GM19239 (cell line): ENCODE results near the gene SPDYE17.
A peak's percentile ranks its signal among the peaks of the same experiment; 100 is the strongest.
"Not testable (repeated sequence)": the region's sequence is repeated elsewhere in the genome, so short reads cannot be mapped to it uniquely, and the experiment has no call there.

ENCODE experiments used
- DNase-seq: peaks from one replicate; pipeline ENCODE4 v3.0.0; 2011; ENCODE audit warnings: low spot score; ENCODE audit not compliant: insufficient read length
- FAIRE-seq: peaks from 2 replicates; lab custom pipeline; 2011; peaks lifted over from hg19 to GRCh38; lab: Jason Lieb, UNC

SPDYE17 gene

GRCh38 chr7:76999474-77000107 is 32.6 kb downstream of the SPDYE17 start:
- not testable (repeated sequence) for FAIRE-seq, DNase-seq

- not testable (repeated sequence) for DNase-seq
- peak; percentile 65 for FAIRE-seq
These were observed 33.3 kb downstream of the SPDYE17 start for GRCh38 chr7:76998764-76999450.

GRCh38 chr7:76998285-76998589 is 33.9 kb downstream of the SPDYE17 start:
- FAIRE-seq = no peak
- DNase-seq = no peak

- no peak for DNase-seq
- FAIRE-seq = no peak
These were observed 34.5 kb downstream of the SPDYE17 start for GRCh38 chr7:76997381-76998284.

- FAIRE-seq = peak; percentile 33
- not testable (repeated sequence) for DNase-seq
These were observed 35.2 kb downstream of the SPDYE17 start for GRCh38 chr7:76996932-76997331.

- DNase-seq, FAIRE-seq: not testable (repeated sequence)
These were observed 37.9 kb downstream of the SPDYE17 start for GRCh38 chr7:76994286-76994685.

GRCh38 chr7:76993831-76994230 is 38.3 kb downstream of the SPDYE17 start:
- not testable (repeated sequence) for DNase-seq, FAIRE-seq

- not testable (repeated sequence) for FAIRE-seq, DNase-seq
These were observed 39.3 kb downstream of the SPDYE17 start for GRCh38 chr7:76992871-76993270.

GRCh38 chr7:76992204-76992603 is 40.0 kb downstream of the SPDYE17 start:
- not testable (repeated sequence) for DNase-seq, FAIRE-seq

GRCh38 chr7:76990202-76990601 is 42.0 kb downstream of the SPDYE17 start:
- FAIRE-seq, DNase-seq: not testable (repeated sequence)

GRCh38 chr7:76985924-76986717 is 46.0 kb downstream of the SPDYE17 start:
- DNase-seq, FAIRE-seq: not testable (repeated sequence)

GRCh38 chr7:76984784-76985136 is 47.4 kb downstream of the SPDYE17 start:
- peak; percentile 95 for FAIRE-seq
- not testable (repeated sequence) for DNase-seq

GRCh38 chr7:76983937-76984783 is 48.0 kb downstream of the SPDYE17 start:
- FAIRE-seq, DNase-seq: not testable (repeated sequence)

GRCh38 chr7:76983333-76983732 is 48.8 kb downstream of the SPDYE17 start:
- not testable (repeated sequence) for DNase-seq, FAIRE-seq

GRCh38 chr7:76982501-76982900 is 49.7 kb downstream of the SPDYE17 start:
- DNase-seq, FAIRE-seq: not testable (repeated sequence)

- not testable (repeated sequence) for FAIRE-seq, DNase-seq
These were observed 50.8 kb downstream of the SPDYE17 start for GRCh38 chr7:76981187-76981970.

- DNase-seq, FAIRE-seq: not testable (repeated sequence)
These were observed 51.6 kb downstream of the SPDYE17 start for GRCh38 chr7:76980576-76980975.

GRCh38 chr7:76977761-76978367 is 54.3 kb downstream of the SPDYE17 start:
- DNase-seq, FAIRE-seq: not testable (repeated sequence)
